RCC 7860 (cell line): ENCODE data around the gene TGFBR3.
A peak's percentile ranks its signal among the peaks of the same experiment; 100 is the strongest.

Experiments used
- DNase-seq: peaks from one replicate; pipeline ENCODE4 v3.0.0-alpha.2; 2015; ENCODE audit warnings: low spot score
- FAIRE-seq: peaks from 2 replicates; lab custom pipeline; 2012; peaks lifted over from hg19 to GRCh38; lab: Jason Lieb, UNC

TGFBR3 gene

GRCh38 chr1:91661121-91661520 lies 224.8 kb downstream of the TGFBR3 start:
- DNase-seq (no peak), FAIRE-seq (no peak)

GRCh38 chr1:91660708-91661107 lies 225.2 kb downstream of the TGFBR3 start:
- DNase-seq: no peak
- FAIRE-seq: no peak

GRCh38 chr1:91655912-91656449 lies 230.0 kb downstream of the TGFBR3 start:
- no peak for DNase-seq
- no peak for FAIRE-seq

GRCh38 chr1:91653183-91653582 lies 232.8 kb downstream of the TGFBR3 start:
- FAIRE-seq (no peak), DNase-seq (no peak)

GRCh38 chr1:91651661-91652071 lies 234.3 kb downstream of the TGFBR3 start:
- DNase-seq (no peak), FAIRE-seq (no peak)

GRCh38 chr1:91651243-91651642 lies 234.7 kb downstream of the TGFBR3 start:
- DNase-seq (no peak), FAIRE-seq (no peak)

- DNase-seq (peak; percentile 77), FAIRE-seq (peak; percentile 73)
Measured at GRCh38 chr1:91650764-91651163, 235.2 kb downstream of the TGFBR3 start.

- DNase-seq: no peak
Measured at GRCh38 chr1:91647061-91647460, 238.9 kb downstream of the TGFBR3 start.

GRCh38 chr1:91645031-91645430 lies 240.9 kb downstream of the TGFBR3 start:
- DNase-seq (no peak), FAIRE-seq (no peak)

More at GRCh38 chr1:91647061-91647460, 238.9 kb downstream of the TGFBR3 start:
- FAIRE-seq: no peak

- no peak for FAIRE-seq
- DNase-seq: no peak
Measured at GRCh38 chr1:91643431-91643830, 242.5 kb downstream of the TGFBR3 start.

- no peak for DNase-seq
- FAIRE-seq: no peak
Measured at GRCh38 chr1:91640877-91641526, 244.9 kb downstream of the TGFBR3 start.

- FAIRE-seq (no peak), DNase-seq (no peak)
Measured at GRCh38 chr1:91637539-91637994, 248.4 kb downstream of the TGFBR3 start.

GRCh38 chr1:91635763-91636162 lies 250.2 kb downstream of the TGFBR3 start:
- FAIRE-seq (no peak), DNase-seq (peak; percentile 9)

- FAIRE-seq (no peak), DNase-seq (no peak)
Measured at GRCh38 chr1:91633438-91633837, 252.5 kb downstream of the TGFBR3 start.

- DNase-seq (no peak), FAIRE-seq (no peak)
Measured at GRCh38 chr1:91631718-91632330, 254.1 kb downstream of the TGFBR3 start.

GRCh38 chr1:91630803-91631202 lies 255.1 kb downstream of the TGFBR3 start:
- FAIRE-seq (no peak), DNase-seq (no peak)
